H1 (cell line): Measurements from ENCODE around the gene ITIH4. TPM values are rescaled to one million over a fixed set of nuclear protein-coding genes. Genes with fewer than 3 reads are reported as not detected.

Source experiments
- CTCF ChIA-PET: fragments of 300-600 bp; sonication (Branson Sonifier 250); formaldehyde crosslinking; loops from one replicate; lab custom pipeline; 2021; ENCODE audit not compliant: partially characterized antibody; lab: Charles Lee
- POLR2A ChIA-PET: fragments of 300-600 bp; sonication (Branson Sonifier 250); formaldehyde crosslinking; loops from one replicate; lab custom pipeline; 2021; ENCODE audit warnings: inconsistent platforms; ENCODE audit not compliant: partially characterized antibody; lab: Charles Lee
- DNase-seq, 2 experiments: peaks; one replicate each; pipeline versions ENCODE4 v3.0.0 to v3.0.0-alpha.2; 2010 to 2022; ENCODE audit warnings: low spot score in 2 of 2, low read depth in 1 of 2, mixed read lengths in 1 of 2
- FAIRE-seq: peaks from 2 replicates; lab custom pipeline; 2011; peaks lifted over from hg19 to GRCh38; lab: Jason Lieb, UNC
- H2AFZ ChIP-seq: 2 replicates; pipeline ENCODE4 v1.8.1; 2012; ENCODE audit warnings: low read length, inconsistent platforms
- H2AK5ac ChIP-seq: 2 replicates; pipeline ENCODE4 v1.6.1; 2013; ENCODE audit warnings: low read depth, low read length
- H2BK120ac ChIP-seq: replicated peaks from 2 replicates; pipeline ENCODE3; 2013; ENCODE audit warnings: low read depth, low read length, inconsistent platforms
- H2BK12ac ChIP-seq: 2 replicates; pipeline ENCODE4 v1.6.1; 2013; ENCODE audit warnings: low read depth, low read length
- H2BK15ac ChIP-seq: 2 replicates; pipeline ENCODE4 v1.6.1; 2013; ENCODE audit warnings: low read length
- H2BK20ac ChIP-seq: 2 replicates; pipeline ENCODE4 v1.6.1; 2013; ENCODE audit warnings: low read length
- H2BK5ac ChIP-seq: 2 replicates; pipeline ENCODE4 v1.6.1; 2013; ENCODE audit warnings: low read depth, low read length
- H3K14ac ChIP-seq: 2 replicates; pipeline ENCODE4 v1.6.1; 2013; ENCODE audit warnings: inconsistent platforms; ENCODE audit not compliant: insufficient read length
- H3K18ac ChIP-seq: 2 replicates; pipeline ENCODE4 v1.6.1; 2013; ENCODE audit warnings: low read length; ENCODE audit errors: extremely low read depth
- H3K23ac ChIP-seq: 2 replicates; pipeline ENCODE4 v1.6.1; 2013; ENCODE audit warnings: inconsistent platforms; ENCODE audit not compliant: insufficient read length
- H3K23me2 ChIP-seq: 2 replicates; pipeline ENCODE4 v1.6.1; 2013; ENCODE audit warnings: low read depth, low read length
- H3K27ac ChIP-seq: 2 replicates; pipeline ENCODE4 v1.6.1; 2011; ENCODE audit warnings: low read depth, low read length, inconsistent platforms
- H3K27me3 ChIP-seq, 4 experiments: replicated peaks in 1 of 4; 1 replicate in 1 of 4; 2 replicates in 3 of 4; pipeline versions ENCODE4 v1.6.1 to v1.8.1; 2011 to 2013; ENCODE audit warnings: low read length in 3 of 4, mild to moderate bottlenecking in 3 of 4, inconsistent platforms in 2 of 4, mixed read lengths in 2 of 4, moderate library complexity in 1 of 4; ENCODE audit not compliant: control insufficient read depth in 3 of 4, insufficient read depth in 3 of 4; ENCODE audit errors: extremely low read depth in 1 of 4
- H3K36me3 ChIP-seq, 4 experiments: 2 replicates each; pipeline versions ENCODE4 v1.6.1 to v1.8.1; 2011 to 2013; ENCODE audit warnings: mild to moderate bottlenecking in 4 of 4, low read length in 3 of 4, moderate library complexity in 2 of 4, control low read depth in 1 of 4, inconsistent platforms in 1 of 4; ENCODE audit not compliant: insufficient read depth in 4 of 4, control insufficient read depth in 2 of 4
- H3K4ac ChIP-seq: replicated peaks from 2 replicates; pipeline ENCODE3; 2013; ENCODE audit warnings: low read length, low read depth, mixed read lengths, inconsistent platforms; ENCODE audit not compliant: insufficient read length
- H3K4me1 ChIP-seq, 4 experiments: replicated peaks in 1 of 4; 1 replicate in 1 of 4; 2 replicates in 3 of 4; pipeline versions ENCODE4 v1.6.1 to v1.8.1; 2011 to 2013; ENCODE audit warnings: low read length in 3 of 4, inconsistent platforms in 2 of 4, mixed read lengths in 1 of 4; ENCODE audit not compliant: insufficient read depth in 4 of 4, control insufficient read depth in 3 of 4
- H3K4me2 ChIP-seq, 2 experiments: 2 replicates each; pipeline versions ENCODE4 v1.6.1 to v1.8.1; 2011 to 2013; ENCODE audit warnings: low read depth in 2 of 2, low read length in 2 of 2, control low read depth in 1 of 2, inconsistent platforms in 1 of 2, mild to moderate bottlenecking in 1 of 2; ENCODE audit not compliant: insufficient read depth in 1 of 2
- H3K4me3 ChIP-seq, 4 experiments: fragments of 200-600, 300-600 bp in 1 of 4; sonication (generic), shearing (Covaris generic), sonication (Bioruptor Twin) in 1 of 4; 2 replicates each; pipeline versions ENCODE4 v1.5.1 to v1.8.1; 2011 to 2016; ENCODE audit warnings: low read length in 4 of 4, low read depth in 3 of 4, control low read depth in 2 of 4, inconsistent platforms in 2 of 4, mild to moderate bottlenecking in 2 of 4, mixed read lengths in 1 of 4, moderate library complexity in 1 of 4; ENCODE audit not compliant: insufficient read depth in 2 of 4; ENCODE audit errors: extremely low read depth in 1 of 4
- H3K56ac ChIP-seq: replicated peaks from 2 replicates; pipeline ENCODE3; 2013; ENCODE audit warnings: low read depth, mild to moderate bottlenecking, mixed read lengths, low read length, inconsistent platforms; ENCODE audit not compliant: insufficient read length
- H3K79me1 ChIP-seq: 2 replicates; pipeline ENCODE4 v1.6.1; 2013; ENCODE audit warnings: low read depth, low read length, control low read depth
- H3K79me2 ChIP-seq, 2 experiments: 2 replicates each; pipeline versions ENCODE4 v1.6.1 to v1.8.1; 2012 to 2013; ENCODE audit warnings: low read length in 2 of 2, mild to moderate bottlenecking in 2 of 2, inconsistent platforms in 1 of 2; ENCODE audit not compliant: insufficient read depth in 2 of 2, control insufficient read depth in 1 of 2
- H3K9ac ChIP-seq, 4 experiments: replicated peaks in 1 of 4; 1 replicate in 1 of 4; 2 replicates in 3 of 4; pipeline versions ENCODE4 v1.6.1 to v1.8.1; 2011 to 2013; ENCODE audit warnings: low read depth in 3 of 4, low read length in 3 of 4, control low read depth in 2 of 4, mild to moderate bottlenecking in 2 of 4, moderate library complexity in 2 of 4, inconsistent platforms in 1 of 4; ENCODE audit errors: extremely low read depth in 1 of 4
- H3K9me3 ChIP-seq, 2 experiments: 2 replicates each; pipeline versions ENCODE4 v1.6.1 to v1.8.1; 2012 to 2013; ENCODE audit warnings: mild to moderate bottlenecking in 2 of 2, moderate library complexity in 2 of 2, control low read depth in 1 of 2, inconsistent platforms in 1 of 2, low read depth in 1 of 2, low read length in 1 of 2, mixed read lengths in 1 of 2; ENCODE audit not compliant: insufficient read depth in 2 of 2
- H4K20me1 ChIP-seq, 2 experiments: replicated peaks in 1 of 2; 2 replicates each; pipeline versions ENCODE3 to v1.8.1; 2011 to 2013; ENCODE audit warnings: inconsistent platforms in 2 of 2, low read length in 2 of 2, mild to moderate bottlenecking in 1 of 2; ENCODE audit not compliant: insufficient read depth in 2 of 2, control insufficient read depth in 1 of 2
- H4K5ac ChIP-seq: 2 replicates; pipeline ENCODE4 v1.6.1; 2013; ENCODE audit warnings: low read length, low read depth, mixed read lengths, inconsistent platforms; ENCODE audit not compliant: insufficient read length
- H4K8ac ChIP-seq: 2 replicates; pipeline ENCODE4 v1.8.0; 2013; ENCODE audit warnings: mild to moderate bottlenecking, moderate library complexity, low read length, inconsistent platforms; ENCODE audit not compliant: insufficient read depth; ENCODE audit errors: extremely low read depth
- H4K91ac ChIP-seq: replicated peaks from 2 replicates; pipeline ENCODE3; 2013; ENCODE audit warnings: low read length, mixed read lengths, inconsistent platforms; ENCODE audit not compliant: insufficient read length
- CEBPB ChIP-seq: IDR thresholded peaks from 2 replicates; pipeline ENCODE4 v1.6.1; 2012; ENCODE audit warnings: low read depth, low read length
- GABPA ChIP-seq: IDR thresholded peaks from 2 replicates; pipeline ENCODE4 v1.6.1; 2011; ENCODE audit warnings: mild to moderate bottlenecking, low read length, moderate library complexity, borderline replicate concordance; ENCODE audit not compliant: insufficient read depth
- HDAC2 ChIP-seq, 2 experiments: fragments of 300-600 bp in 1 of 2; sonication (generic) in 1 of 2; IDR thresholded peaks; 2 replicates each; pipeline ENCODE4 v1.6.1; 2011 to 2012; ENCODE audit warnings: low read depth in 2 of 2, low read length in 2 of 2, mild to moderate bottlenecking in 2 of 2, moderate library complexity in 2 of 2, borderline replicate concordance in 1 of 2, inconsistent platforms in 1 of 2
- NRF1 ChIP-seq: IDR thresholded peaks from 2 replicates; pipeline ENCODE4 v1.6.1; 2011; ENCODE audit warnings: mild to moderate bottlenecking, low read depth, low read length, improper control_type of control experiment
- RXRA ChIP-seq: IDR thresholded peaks from 2 replicates; pipeline ENCODE4 v1.6.1; 2011; ENCODE audit warnings: low read depth, mild to moderate bottlenecking, low read length, moderate library complexity; ENCODE audit not compliant: insufficient read depth
- SUZ12 ChIP-seq: fragments of 200-600 bp; sonication (generic); IDR thresholded peaks from 2 replicates; pipeline ENCODE4 v1.6.1; 2012; ENCODE audit warnings: mild to moderate bottlenecking, inconsistent platforms, low read length, moderate library complexity, mixed read lengths
- WGBS, 2 experiments: shearing (Covaris generic) in 1 of 2; methylation state at CpG; one replicate each; pipeline versions ENCODE4 v1.1.6 to v1.1.7; 2013 to 2015; ENCODE audit warnings: low lambda C conversion rate in 2 of 2, mixed read lengths in 2 of 2, inconsistent platforms in 1 of 2, low coverage in 1 of 2, missing lambda C conversion rate in 1 of 2; ENCODE audit not compliant: insufficient replicate concordance in 2 of 2, insufficient coverage in 1 of 2, insufficient read length in 1 of 2; ENCODE audit errors: extremely low coverage in 1 of 2, missing lambda C conversion rate in 1 of 2; 5-methylcytosine and 5-hydroxymethylcytosine counted together
- polyA plus RNA-seq, 7 experiments: library from polyadenylated mRNA; depleted of rRNA in 3 of 7; stranded (reverse) in 5 of 7; unstranded in 2 of 7; fragments of >200 nt in 5 of 7; fragments of 200-250 nt in 2 of 7; gene quantifications; 1 replicate in 5 of 7; 2 replicates in 1 of 7; 4 replicates in 1 of 7; pipeline versions ENCODE4 v1.2.1 to v1.2.3, GENCODE V29; 2011 to 2013; ENCODE audit warnings: missing spikeins in 2 of 7, mixed read lengths in 2 of 7
- total RNA-seq: library from RNA; stranded (reverse); fragmentation: NEBNext Ultra II Directional; extraction: Animal tissue kit (Norgen Biotek cat#: 25700); gene quantifications from 2 replicates; pipeline ENCODE4 v1.2.1, GENCODE V29; 2021

ITIH4 gene
- total and polyA plus RNA-seq, 2 of the 8 experiments (the other 6 are each of a cell fraction or from before 2014, with no cell fraction given) = 3.4 to 3.7 TPM

DNA sequence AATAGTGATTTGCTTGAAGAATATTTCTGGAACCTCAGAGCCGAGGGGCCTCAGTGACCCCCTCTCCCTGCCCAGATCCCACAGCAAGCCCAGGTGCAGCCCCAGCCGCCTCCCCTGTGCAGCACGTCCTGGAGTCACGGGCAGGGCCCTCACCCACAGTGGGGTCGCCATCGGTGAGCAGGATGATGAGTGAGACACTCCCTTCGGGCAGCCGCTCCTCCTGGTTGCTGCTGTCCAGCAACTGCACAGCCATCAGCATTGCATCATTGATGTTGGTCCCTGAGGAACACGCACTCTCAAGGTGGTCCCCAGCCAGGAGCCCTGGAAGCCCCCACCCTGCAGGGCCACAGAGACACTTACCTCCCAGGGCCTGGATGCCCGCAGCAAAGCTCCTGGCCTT is 6.4 kb downstream of the ITIH4 start:
- Histone ChIP-seq H3K27ac (no peak overlapping the region), H4K91ac (no peak overlapping the region), H2BK12ac (no peak overlapping the region), H3K9me3 (no peaks in the 10 kb centered on the region), H3K27me3 (no peaks in the 10 kb centered on the region), H3K4me3 (no peak overlapping the region), H3K23ac (no peak overlapping the region), H3K79me2 (no peaks in the 10 kb centered on the region), H2BK15ac (no peak overlapping the region), H3K18ac (no peak overlapping the region), H3K14ac (no peak overlapping the region), H2BK20ac (no peak overlapping the region), H3K9ac (no peak overlapping the region), H4K5ac (no peak overlapping the region), H2BK120ac (no peak overlapping the region), H3K4me2 (no peak overlapping the region), H3K4me1 (peaks cover 0 to 7% (median 3%) of the 10 kb centered on the region in 4 experiments; a peak in 2 of 7 replicates), H3K36me3 (no peaks in the 10 kb centered on the region), H4K8ac (no peak overlapping the region), H3K79me1 (no peaks in the 10 kb centered on the region)
- POLR2A ChIA-PET = interaction anchor here (0.9 kb wide), 1 partner anchor 137 kb away, joined by 3 read pairs; no protein-coding TSS in a partner anchor
- no peak for FAIRE-seq
- TF ChIP-seq RXRA (no peak), GABPA (no peak), SUZ12 (no peak), CEBPB (no peak), HDAC2 (IDR thresholded peaks at IDR 0.05; ENCODE audit: borderline replicate concordance in 1 of 2, low read depth in 2 of 2, low read length in 2 of 2) (no peak), NRF1 (no peak)
- TF ChIP-seq, all 59 proteins: peak for 0
- CTCF ChIA-PET = interaction anchor here (0.6 to 7.5 kb wide), 3 partner anchors 12 to 1162 kb away, joined by 3 to 73 read pairs (median 7); partner anchors contain the start of gene MUSTN1
- Histone ChIP-seq H3K4ac (no peak overlapping the region), H3K23me2 (no peaks in the 10 kb centered on the region), H2AFZ (no peak overlapping the region), H2BK5ac (no peak overlapping the region), H3K56ac (no peak overlapping the region), H2AK5ac (no peak overlapping the region), H4K20me1 (no peaks in the 10 kb centered on the region)
- WGBS, 2 experiments = 87% methylated on average over 9 of the region's 10 CpGs; no CpG with 5 or more reads in 1 of the 2 experiments
- no peak for DNase-seq
